Glutamatergic neuron (in vitro differentiated cells): Measurements from ENCODE around the gene SOWAHC. TPM values are rescaled to one million over a fixed set of nuclear protein-coding genes. Genes with fewer than 3 reads are reported as not detected.

Experiments used
- DNase-seq: peaks from one replicate; pipeline ENCODE4 v3.0.0; 2022
- H3K27ac Mint-ChIP-seq: one replicate; pipeline ENCODE4 v1.8.0; 2020; ENCODE audit warnings: mild to moderate bottlenecking, mixed read lengths, inconsistent platforms; ENCODE audit not compliant: unreplicated experiment
- H3K27me3 Mint-ChIP-seq: one replicate; pipeline ENCODE4 v1.8.0; 2020; ENCODE audit warnings: mild to moderate bottlenecking, moderate library complexity, mixed read lengths, inconsistent platforms; ENCODE audit not compliant: unreplicated experiment
- H3K36me3 Mint-ChIP-seq: one replicate; pipeline ENCODE4 v1.8.0; 2020; ENCODE audit warnings: mild to moderate bottlenecking, mixed read lengths, inconsistent platforms; ENCODE audit not compliant: unreplicated experiment
- H3K4me1 Mint-ChIP-seq: one replicate; pipeline ENCODE4 v1.8.0; 2020; ENCODE audit warnings: mild to moderate bottlenecking, low read depth, mixed read lengths, inconsistent platforms; ENCODE audit not compliant: unreplicated experiment
- H3K4me3 Mint-ChIP-seq: one replicate; pipeline ENCODE4 v1.8.0; 2020; ENCODE audit warnings: mild to moderate bottlenecking, mixed read lengths, inconsistent platforms; ENCODE audit not compliant: unreplicated experiment
- H3K9me3 Mint-ChIP-seq: one replicate; pipeline ENCODE4 v1.8.0; 2020; ENCODE audit warnings: mild to moderate bottlenecking, moderate library complexity, mixed read lengths, inconsistent platforms; ENCODE audit not compliant: unreplicated experiment
- CTCF ChIP-seq: fragments of 200-600 bp; sonication (generic); IDR thresholded peaks from one replicate; pipeline ENCODE4 v1.5.0; 2021; ENCODE audit not compliant: partially characterized antibody, unreplicated experiment
- total RNA-seq: library from RNA; stranded (reverse); fragmentation: NEBNext Ultra II Directional; extraction: Animal tissue kit (Norgen Biotek cat#: 25700); gene quantifications from one replicate; pipeline ENCODE4 v1.2.1, GENCODE V29; 2021; ENCODE audit not compliant: unreplicated experiment

SOWAHC gene
- total RNA-seq, 1 donor from 2014 or later = 12.9 TPM

DNA sequence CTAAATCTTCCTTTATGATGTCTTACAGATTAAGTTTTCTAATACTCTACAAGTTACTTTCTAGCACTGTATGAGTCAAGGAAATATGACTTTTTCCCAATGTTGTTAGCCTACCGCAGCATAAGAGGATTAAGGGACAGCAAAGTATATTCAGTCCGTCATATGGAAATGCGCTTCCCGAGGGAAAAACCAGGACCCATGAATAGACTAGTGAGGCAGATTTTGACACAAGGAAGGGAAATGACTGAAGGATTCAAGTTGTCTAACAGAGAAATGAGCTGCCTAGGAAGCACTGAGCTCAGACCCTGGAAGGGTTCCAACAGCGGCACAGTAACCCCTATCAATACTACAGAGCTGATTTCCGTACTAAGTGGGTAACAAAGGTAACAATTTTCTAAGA, 12.4 kb upstream of the SOWAHC start:
- no peak for TF ChIP-seq CTCF
- peak overlapping the region; percentile 48 for H3K4me3 Mint-ChIP-seq
- peaks cover 32% of the 10 kb centered on the region for H3K4me1 Mint-ChIP-seq
- peaks cover 1% of the 10 kb centered on the region for H3K9me3 Mint-ChIP-seq
- peak overlapping the region; percentile 59 for H3K27ac Mint-ChIP-seq
- no peaks in the 10 kb centered on the region for H3K27me3 Mint-ChIP-seq
- H3K36me3 Mint-ChIP-seq = no peaks in the 10 kb centered on the region
- DNase-seq = no peak

DNA sequence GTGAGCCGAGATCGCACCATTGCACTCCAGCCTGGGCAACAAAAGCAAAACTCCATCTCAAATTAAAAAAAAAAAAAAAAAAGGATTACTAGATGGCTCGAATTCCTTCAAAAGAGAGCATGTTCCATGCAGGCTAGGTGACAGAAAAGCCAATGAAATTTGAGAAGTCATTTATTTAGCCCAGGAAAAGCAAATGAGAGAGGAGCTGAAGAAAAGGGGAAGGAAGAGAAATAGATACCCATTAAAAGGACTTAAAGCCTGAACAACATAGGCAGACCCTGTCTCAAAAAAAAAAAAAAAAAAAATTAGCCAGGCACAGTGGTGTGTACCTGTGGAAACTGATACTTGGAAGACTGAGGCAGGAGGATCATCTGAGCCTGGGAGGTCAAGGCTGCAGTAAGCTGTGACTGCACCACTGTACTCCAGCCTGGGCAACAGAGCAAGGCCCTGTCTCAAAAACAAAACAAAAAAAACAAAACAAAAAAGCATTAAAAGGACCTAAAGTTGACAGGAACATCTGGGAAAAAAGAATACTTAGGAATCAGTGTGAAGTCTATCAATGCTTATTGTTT, 11.5 kb upstream of the SOWAHC start:
- peaks cover 1% of the 10 kb centered on the region for H3K9me3 Mint-ChIP-seq
- DNase-seq = no peak
- H3K36me3 Mint-ChIP-seq = no peaks in the 10 kb centered on the region
- no peak for TF ChIP-seq CTCF
- H3K4me3 Mint-ChIP-seq = no peak overlapping the region
- H3K27ac Mint-ChIP-seq = no peak overlapping the region
- peaks cover 35% of the 10 kb centered on the region for H3K4me1 Mint-ChIP-seq
- no peaks in the 10 kb centered on the region for H3K27me3 Mint-ChIP-seq

DNA sequence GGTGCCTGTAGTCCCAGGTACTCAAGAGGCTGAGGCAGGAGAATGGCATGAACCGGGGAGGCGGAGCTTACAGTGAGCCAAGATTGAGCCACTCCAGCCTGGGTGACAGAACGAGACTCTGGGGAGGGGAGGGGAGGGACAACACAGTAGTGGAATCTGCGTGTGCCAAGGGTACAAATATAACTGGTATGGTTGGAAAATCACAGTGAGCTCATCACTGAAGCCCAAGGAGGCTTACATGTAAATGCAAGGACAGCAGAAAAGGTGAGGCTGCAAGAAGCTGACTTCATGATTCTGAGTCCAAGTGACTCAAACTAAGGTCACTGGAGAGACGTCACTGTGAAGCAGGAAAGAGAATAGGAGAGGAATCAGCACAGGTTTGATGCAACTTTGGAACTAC, 9.6 kb upstream of the SOWAHC start:
- Mint-ChIP-seq H3K27me3 (no peaks in the 10 kb centered on the region), H3K4me1 (peaks cover 45% of the 10 kb centered on the region), H3K4me3 (no peak overlapping the region), H3K36me3 (no peaks in the 10 kb centered on the region), H3K27ac (no peak overlapping the region), H3K9me3 (peaks cover 1% of the 10 kb centered on the region)
- TF ChIP-seq CTCF = no peak
- DNase-seq = no peak

DNA sequence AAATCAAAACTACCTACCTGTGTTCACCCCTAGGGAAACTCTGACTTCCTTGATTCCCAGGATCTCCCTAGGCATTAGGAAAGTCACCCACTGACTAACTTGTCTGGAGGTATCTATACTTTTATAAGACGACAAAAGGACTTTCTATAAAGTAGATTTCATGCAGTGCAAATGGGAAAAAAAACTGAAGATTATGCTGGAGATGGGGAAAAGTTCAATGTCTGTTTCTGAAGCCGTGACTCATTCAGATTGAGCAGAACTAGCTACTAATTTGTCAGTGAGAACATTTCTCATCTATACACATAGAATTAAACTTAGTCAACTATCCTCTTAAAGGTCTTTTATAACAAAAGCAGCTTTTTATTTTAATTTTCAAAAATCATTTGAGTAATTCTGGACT, 6.4 kb upstream of the SOWAHC start:
- no peak for DNase-seq
- H3K4me3 Mint-ChIP-seq = no peak overlapping the region
- H3K27me3 Mint-ChIP-seq = peaks cover under 1% of the 10 kb centered on the region
- H3K27ac Mint-ChIP-seq = no peak overlapping the region
- H3K9me3 Mint-ChIP-seq = peaks cover 4% of the 10 kb centered on the region
- TF ChIP-seq CTCF = no peak
- peaks cover 34% of the 10 kb centered on the region for H3K4me1 Mint-ChIP-seq
- H3K36me3 Mint-ChIP-seq = no peaks in the 10 kb centered on the region

GRCh38 chr2:109609352-109610024, 4.7 kb upstream of the SOWAHC start:
- H3K27me3 Mint-ChIP-seq = peaks cover 6% of the 10 kb centered on the region
- no peak for DNase-seq
- peak overlapping the region; percentile 61 for H3K4me3 Mint-ChIP-seq
- H3K4me1 Mint-ChIP-seq = peaks cover 34% of the 10 kb centered on the region
- no peaks in the 10 kb centered on the region for H3K36me3 Mint-ChIP-seq
- peaks cover 7% of the 10 kb centered on the region for H3K9me3 Mint-ChIP-seq
- peak overlapping the region; percentile 29 for H3K27ac Mint-ChIP-seq
- TF ChIP-seq CTCF = no peak
